GM03348 (cell line): ENCODE measurements around the gene SHLD1.
"Not testable (repeated sequence)": the region's sequence is repeated elsewhere in the genome, so short reads cannot be mapped to it uniquely, and the experiment has no call there.

ENCODE experiments used
- DNase-seq: peaks from one replicate; pipeline ENCODE4 v3.0.0; 2012; ENCODE audit warnings: low spot score

The SHLD1 gene

GRCh38 chr20:5781367-5781766 is 31.2 kb downstream of the SHLD1 start:
- not testable (repeated sequence) for DNase-seq

- no peak for DNase-seq
Observed at GRCh38 chr20:5781798-5782750, 31.9 kb downstream of the SHLD1 start.

GRCh38 chr20:5784735-5785134 is 34.5 kb downstream of the SHLD1 start:
- DNase-seq, result no peak

- no peak for DNase-seq
Observed at GRCh38 chr20:5785146-5785545, 34.9 kb downstream of the SHLD1 start.

- peak; percentile 33 for DNase-seq
Observed at GRCh38 chr20:5786930-5787795, 37.0 kb downstream of the SHLD1 start.

- DNase-seq, result no peak
Observed at GRCh38 chr20:5787796-5788165, 37.6 kb downstream of the SHLD1 start.

- peak; percentile 86 for DNase-seq
Observed at GRCh38 chr20:5788385-5788895, 38.2 kb downstream of the SHLD1 start.

- DNase-seq, result no peak
Observed at GRCh38 chr20:5789827-5790226, 39.6 kb downstream of the SHLD1 start.

GRCh38 chr20:5793916-5794315 is 43.7 kb downstream of the SHLD1 start:
- no peak for DNase-seq

- no peak for DNase-seq
Observed at GRCh38 chr20:5796331-5797040, 46.3 kb downstream of the SHLD1 start.

- DNase-seq, result no peak
Observed at GRCh38 chr20:5797165-5797564, 47.0 kb downstream of the SHLD1 start.

GRCh38 chr20:5797843-5798462 is 47.8 kb downstream of the SHLD1 start:
- no peak for DNase-seq

GRCh38 chr20:5803754-5804303 is 53.6 kb downstream of the SHLD1 start:
- not testable (repeated sequence) for DNase-seq

- no peak for DNase-seq
Observed at GRCh38 chr20:5806457-5807263, 56.5 kb downstream of the SHLD1 start.

GRCh38 chr20:5807431-5807830 is 57.2 kb downstream of the SHLD1 start:
- no peak for DNase-seq

GRCh38 chr20:5808901-5809300 is 58.7 kb downstream of the SHLD1 start:
- no peak for DNase-seq

GRCh38 chr20:5809495-5809894 is 59.3 kb downstream of the SHLD1 start:
- DNase-seq, result no peak

- DNase-seq, result no peak
Observed at GRCh38 chr20:5810800-5811422, 60.7 kb downstream of the SHLD1 start.

- no peak for DNase-seq
Observed at GRCh38 chr20:5811746-5812145, 61.5 kb downstream of the SHLD1 start.

GRCh38 chr20:5818346-5818681 is 68.1 kb downstream of the SHLD1 start:
- no peak for DNase-seq
